Uterus (tissue), 2 donors: ENCODE measurements around the gene IQCH.

Experiments used
- CTCF ChIP-seq, 4 experiments: fragments of 200-600 bp in 2 of 4; fragments of 450-650 bp in 2 of 4; sonication (generic) in 2 of 4; IDR thresholded peaks; one replicate each; pipeline ENCODE4 v1.5.1; 2016 to 2019; ENCODE audit warnings: antibody characterized with exemption in 4 of 4, mild to moderate bottlenecking in 2 of 4, moderate library complexity in 1 of 4
- POLR2A ChIP-seq, 2 donors: fragments of 450-650 bp; IDR thresholded peaks; one replicate each; pipeline ENCODE4 v1.6.1; 2016; ENCODE audit warnings: antibody characterized with exemption in 2 of 2, mild to moderate bottlenecking in 1 of 2, moderate library complexity in 1 of 2

GRCh38 chr15:67416891-67417290 lies 162.3 kb downstream of the IQCH start:
- no peak for TF ChIP-seq CTCF (IDR thresholded peaks at IDR 0.05)
- TF ChIP-seq POLR2A (IDR thresholded peaks at IDR 0.05) = no peak
